M059J (cell line): ENCODE results near the gene CRIP2. TPM values are rescaled to one million over a fixed set of nuclear protein-coding genes. Genes with fewer than 3 reads are reported as not detected.

Source experiments
- DNase-seq: peaks from one replicate; pipeline ENCODE4 v3.0.0-alpha.2; 2012; ENCODE audit warnings: low read depth
- total RNA-seq: library from RNA; depleted of rRNA; stranded (reverse); fragments of >200 nt; shearing (Covaris generic); gene quantifications from 2 replicates; pipeline ENCODE4 v1.2.3, GENCODE V29; 2014

Gene CRIP2
- total RNA-seq, 1 experiment from 2014 or later = 114 TPM

GRCh38 chr14:105487986-105488777, 13.6 kb downstream of the CRIP2 start:
- DNase-seq = no peak

GRCh38 chr14:105488781-105489541, 14.3 kb downstream of the CRIP2 start:
- DNase-seq = no peak

GRCh38 chr14:105489542-105490266, 15.1 kb downstream of the CRIP2 start:
- DNase-seq = peak; percentile 82

GRCh38 chr14:105490267-105490571, 15.6 kb downstream of the CRIP2 start:
- no peak for DNase-seq

GRCh38 chr14:105490572-105491365, 16.1 kb downstream of the CRIP2 start, which contains the start of gene TEDC1:
Gene TEDC1 (plus strand): TSS chr14:105491246. CDS start chr14:105491376, 130 bp downstream.
- DNase-seq = peak; percentile 99

GRCh38 chr14:105491366-105491973, 16.8 kb downstream of the CRIP2 start:
- DNase-seq = peak; percentile 35

- DNase-seq = no peak
Measured at GRCh38 chr14:105492031-105492970, 17.7 kb downstream of the CRIP2 start.

- DNase-seq = no peak
Measured at GRCh38 chr14:105492971-105493871, 18.6 kb downstream of the CRIP2 start.

GRCh38 chr14:105493921-105494605, 19.4 kb downstream of the CRIP2 start:
- no peak for DNase-seq

- DNase-seq = no peak
Measured at GRCh38 chr14:105494606-105494929, 19.9 kb downstream of the CRIP2 start.

- DNase-seq = no peak
Measured at GRCh38 chr14:105495101-105495989, 20.7 kb downstream of the CRIP2 start.

GRCh38 chr14:105495990-105496830, 21.6 kb downstream of the CRIP2 start:
- DNase-seq = no peak

GRCh38 chr14:105496831-105497591, 22.4 kb downstream of the CRIP2 start:
- DNase-seq = no peak

GRCh38 chr14:105497671-105498429, 23.2 kb downstream of the CRIP2 start:
- DNase-seq = no peak
